ENCODE data around the gene PIN4. TPM values are rescaled to one million over a fixed set of nuclear protein-coding genes. Genes with fewer than 3 reads are reported as not detected.

PIN4 gene
- total and polyA plus RNA-seq, 2 of the 8 experiments (the other 6 are each of a cell fraction or from before 2014, with no cell fraction given), result 4.8 to 9.4 TPM

DNA sequence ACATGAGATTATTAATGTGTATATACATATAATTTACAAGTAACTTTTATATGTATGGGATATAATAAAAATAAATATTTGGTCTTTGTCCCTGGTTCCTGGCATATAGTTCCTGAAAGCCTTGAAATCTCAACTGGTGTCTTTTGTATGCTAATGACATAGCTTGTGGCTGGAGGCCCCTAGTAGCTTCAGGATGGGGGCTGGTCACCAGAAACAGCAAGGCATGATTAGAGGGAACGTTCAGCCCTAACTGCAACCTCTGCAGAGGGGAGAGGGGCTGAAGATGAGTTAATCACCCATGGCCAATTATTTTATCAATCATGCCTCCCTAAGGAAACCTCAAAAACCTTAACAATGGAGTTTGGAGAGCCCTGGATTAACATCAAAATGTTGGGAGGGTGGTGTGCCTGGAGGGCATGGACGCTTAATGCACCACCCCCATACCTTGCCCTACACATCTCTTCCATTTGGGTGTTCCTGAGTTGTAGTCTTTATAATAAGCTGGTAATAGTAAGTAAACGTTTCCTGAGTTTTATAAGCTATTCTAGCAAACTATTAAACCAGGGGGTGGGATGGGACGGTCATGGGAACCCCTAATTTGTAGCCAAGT lies 21.3 kb downstream of the PIN4 start:
- H2BK120ac ChIP-seq (replicated peaks; ENCODE audit: low read depth, low read length), result no peak overlapping the region
- H3K4me1 ChIP-seq (replicated peaks in 1 of 4; ENCODE audit: control insufficient read depth in 3 of 4, insufficient read depth in 4 of 4, low read length in 3 of 4), result peaks cover 0 to 10% (median 7%) of the 10 kb centered on the region in 4 experiments; a peak in 3 of 7 replicates
- no peak overlapping the region for H4K8ac ChIP-seq (ENCODE audit: extremely low read depth, insufficient read depth, low read length)
- H2BK12ac ChIP-seq (ENCODE audit: low read depth, low read length), result no peak overlapping the region
- peaks cover 0 to 3% of the 10 kb centered on the region in 2 experiments for H4K20me1 ChIP-seq (replicated peaks in 1 of 2; ENCODE audit: control insufficient read depth in 1 of 2, insufficient read depth in 2 of 2, low read length in 2 of 2)
- no peaks in the 10 kb centered on the region for H3K79me1 ChIP-seq (ENCODE audit: low read depth, low read length)
- H3K9ac ChIP-seq (replicated peaks in 1 of 4; ENCODE audit: extremely low read depth in 1 of 4, low read depth in 3 of 4, low read length in 3 of 4), result no peak overlapping the region
- H3K27me3 ChIP-seq (replicated peaks in 1 of 4; ENCODE audit: control insufficient read depth in 3 of 4, extremely low read depth in 1 of 4, insufficient read depth in 3 of 4, low read length in 3 of 4), result no peaks in the 10 kb centered on the region
- no peak for FAIRE-seq
- H3K23me2 ChIP-seq (ENCODE audit: low read depth, low read length), result no peaks in the 10 kb centered on the region; the same call in 1 of the 2 replicates
- H3K27ac ChIP-seq (ENCODE audit: low read depth, low read length), result no peak overlapping the region
- peak overlapping the region; percentile 42 to 71 for H3K4me2 ChIP-seq (ENCODE audit: insufficient read depth in 1 of 2, low read depth in 2 of 2, low read length in 2 of 2)
- no peak overlapping the region for H3K56ac ChIP-seq (replicated peaks; ENCODE audit: insufficient read length, low read depth, low read length)
- DNase-seq (ENCODE audit: low read depth in 1 of 2, low spot score in 2 of 2), result no peak
- H4K91ac ChIP-seq (replicated peaks; ENCODE audit: insufficient read length, low read length), result peak overlapping the region; percentile 74
- H2BK5ac ChIP-seq (ENCODE audit: low read depth, low read length), result no peak overlapping the region
- H3K18ac ChIP-seq (ENCODE audit: extremely low read depth, low read length), result no peak overlapping the region; the same call in 1 of the 2 replicates
- no peak overlapping the region for H3K14ac ChIP-seq (ENCODE audit: insufficient read length)
- POLR2A ChIA-PET (ENCODE audit: partially characterized antibody), result interaction anchor here (1.3 to 3.7 kb wide), 5 partner anchors 9 to 36 kb away, joined by 3 to 13 read pairs (median 10); partner anchors contain the start of genes ERCC6L and PIN4
- no peak overlapping the region for H2BK20ac ChIP-seq (ENCODE audit: low read length)
- H2BK15ac ChIP-seq (ENCODE audit: low read length), result no peak overlapping the region
- peaks cover 0 to 20% (median 10%) of the 10 kb centered on the region in 4 experiments; a peak in 5 of 8 replicates for H3K36me3 ChIP-seq (ENCODE audit: control insufficient read depth in 2 of 4, insufficient read depth in 4 of 4, low read length in 3 of 4)
- no peak overlapping the region for H2AFZ ChIP-seq (ENCODE audit: low read length)
- H3K4me3 ChIP-seq (ENCODE audit: extremely low read depth in 1 of 4, insufficient read depth in 2 of 4, low read depth in 3 of 4, low read length in 4 of 4), result peak overlapping the region in 1 of 4 experiments; percentile 38; a peak in 1 of 8 replicates
- no peak overlapping the region for H4K5ac ChIP-seq (ENCODE audit: insufficient read length, low read depth, low read length)
- CTCF ChIA-PET (ENCODE audit: partially characterized antibody), result interaction anchor here (0.9 to 1.1 kb wide), 2 partner anchors 40 to 146 kb away, joined by 3 to 7 read pairs; no protein-coding TSS in a partner anchor
- no peak overlapping the region for H3K4ac ChIP-seq (replicated peaks; ENCODE audit: insufficient read length, low read depth, low read length)
- no peaks in the 10 kb centered on the region for H3K9me3 ChIP-seq (ENCODE audit: insufficient read depth in 2 of 2, low read depth in 1 of 2, low read length in 1 of 2)
- H2AK5ac ChIP-seq (ENCODE audit: low read depth, low read length), result no peak overlapping the region
- no peak overlapping the region for H3K23ac ChIP-seq (ENCODE audit: insufficient read length)
- H3K79me2 ChIP-seq (ENCODE audit: control insufficient read depth in 1 of 2, insufficient read depth in 2 of 2, low read length in 2 of 2), result no peaks in the 10 kb centered on the region
- WGBS, 2 experiments (ENCODE audit: extremely low coverage in 1 of 2, insufficient coverage in 1 of 2, insufficient read length in 1 of 2, insufficient replicate concordance in 2 of 2, low coverage in 1 of 2, low lambda C conversion rate in 2 of 2, missing lambda C conversion rate in 1 of 2), result 30% methylated on average over 2 of the region's 4 CpGs; no CpG with 5 or more reads in 1 of the 2 experiments
- TF ChIP-seq E2F6 (IDR thresholded peaks at IDR 0.05) (no peak), CEBPB (IDR thresholded peaks at IDR 0.05; ENCODE audit: low read depth, low read length) (no peak), SIRT6 (IDR thresholded peaks at IDR 0.05; ENCODE audit: low read length) (no peak)

Measured in H1 (cell line).